H1 (cell line): Measurements from ENCODE around the gene RELL2. TPM values are rescaled to one million over a fixed set of nuclear protein-coding genes. Genes with fewer than 3 reads are reported as not detected.

Experiments used
- CBX8 ChIP-seq: fragments of 300-800, 300-1000 bp; sonication (generic); IDR thresholded peaks from 2 replicates; pipeline ENCODE4 v1.7.1; 2016; ENCODE audit warnings: low read depth, low read length, borderline replicate concordance
- MAFK ChIP-seq: IDR thresholded peaks from 2 replicates; pipeline ENCODE4 v1.6.1; 2012; ENCODE audit warnings: low read depth, mild to moderate bottlenecking, improper control_type of control experiment, low read length
- USF2 ChIP-seq: IDR thresholded peaks from 2 replicates; pipeline ENCODE4 v1.6.1; 2011; ENCODE audit warnings: low read length, improper control_type of control experiment
- polyA plus RNA-seq, 7 experiments: library from polyadenylated mRNA; depleted of rRNA in 3 of 7; stranded (reverse) in 5 of 7; unstranded in 2 of 7; fragments of >200 nt in 5 of 7; fragments of 200-250 nt in 2 of 7; gene quantifications; 1 replicate in 5 of 7; 2 replicates in 1 of 7; 4 replicates in 1 of 7; pipeline versions ENCODE4 v1.2.1 to v1.2.3, GENCODE V29; 2011 to 2013; ENCODE audit warnings: missing spikeins in 2 of 7, mixed read lengths in 2 of 7
- total RNA-seq: library from RNA; stranded (reverse); fragmentation: NEBNext Ultra II Directional; extraction: Animal tissue kit (Norgen Biotek cat#: 25700); gene quantifications from 2 replicates; pipeline ENCODE4 v1.2.1, GENCODE V29; 2021

RELL2 gene
- total and polyA plus RNA-seq, 2 of the 8 experiments (the other 6 are each of a cell fraction or from before 2014, with no cell fraction given): 18.6 to 23.7 TPM

GRCh38 chr5:141637123-141637766 lies 448 bp downstream of the RELL2 start (continued):
- TF ChIP-seq MAFK: no peak
- TF ChIP-seq USF2: no peak
- TF ChIP-seq CBX8: no peak
